ENCODE data around the gene E2F2. TPM values are rescaled to one million over a fixed set of nuclear protein-coding genes. Genes with fewer than 3 reads are reported as not detected.

Gene E2F2
- total RNA-seq, 1 donor from 2014 or later, result 1.9 TPM

Other genes with a start within 250 kb of the E2F2 start
- gene HNRNPR, start 186.9 kb downstream of the E2F2 start, total RNA-seq, result 65.7 and 133 TPM in 2 replicates
- gene ZNF436, start 161.4 kb downstream of the E2F2 start, total RNA-seq, result 30.7 and 37.6 TPM in 2 replicates
- gene TCEA3, start 106.5 kb downstream of the E2F2 start, total RNA-seq, result 0.60 and 1.7 TPM in 2 replicates
- 15.7 and 25.5 TPM in 2 replicates for gene ASAP3, start 47.1 kb downstream of the E2F2 start, total RNA-seq
- 407 and 906 TPM in 2 replicates for gene ID3, start 28.3 kb upstream of the E2F2 start, total RNA-seq
- 871 and 1,099 TPM in 2 replicates for gene RPL11, start 160.6 kb upstream of the E2F2 start, total RNA-seq
- 26.2 and 29.6 TPM in 2 replicates for gene ELOA, start 212.2 kb upstream of the E2F2 start, total RNA-seq
- gene PITHD1, start 247.2 kb upstream of the E2F2 start, total RNA-seq, result 41.2 and 43.8 TPM in 2 replicates